Measurements from ENCODE around the gene USH1G.
A peak's percentile ranks its signal among the peaks of the same experiment; 100 is the strongest.

Gene USH1G

GRCh38 chr17:74922172-74922571 is 883 bp downstream of the USH1G start:
- H3K27ac ChIP-seq, result no peak overlapping the region
- TF ChIP-seq ZFX (IDR thresholded peaks at IDR 0.05; ENCODE audit: borderline replicate concordance) (no peak), CTCF (IDR thresholded peaks at IDR 0.05) (no peak)

GRCh38 chr17:74921769-74922168 is 1.3 kb downstream of the USH1G start:
- TF ChIP-seq ZFX (IDR thresholded peaks at IDR 0.05; ENCODE audit: borderline replicate concordance) (no peak), CTCF (IDR thresholded peaks at IDR 0.05) (no peak)
- H3K27ac ChIP-seq, result no peak overlapping the region

GRCh38 chr17:74921026-74921681 is 1.9 kb downstream of the USH1G start:
- TF ChIP-seq CTCF (IDR thresholded peaks at IDR 0.05), result no peak
- no peak for TF ChIP-seq ZFX (IDR thresholded peaks at IDR 0.05; ENCODE audit: borderline replicate concordance)
- no peak overlapping the region for H3K27ac ChIP-seq

- no peak for TF ChIP-seq CTCF (IDR thresholded peaks at IDR 0.05)
- TF ChIP-seq ZFX (IDR thresholded peaks at IDR 0.05; ENCODE audit: borderline replicate concordance), result no peak
- H3K27ac ChIP-seq, result no peak overlapping the region
Measured at GRCh38 chr17:74920642-74921025, 2.4 kb downstream of the USH1G start.

GRCh38 chr17:74920306-74920620 is 2.8 kb downstream of the USH1G start:
- no peak for TF ChIP-seq ZFX (IDR thresholded peaks at IDR 0.05; ENCODE audit: borderline replicate concordance)
- TF ChIP-seq CTCF (IDR thresholded peaks at IDR 0.05), result no peak
- H3K27ac ChIP-seq, result no peak overlapping the region

- H3K27ac ChIP-seq, result no peak overlapping the region
- TF ChIP-seq ZFX (IDR thresholded peaks at IDR 0.05; ENCODE audit: borderline replicate concordance) (no peak), CTCF (IDR thresholded peaks at IDR 0.05) (peak; percentile 83)
Measured at GRCh38 chr17:74919440-74920305, 3.4 kb downstream of the USH1G start.

- TF ChIP-seq ZFX (IDR thresholded peaks at IDR 0.05; ENCODE audit: borderline replicate concordance), result no peak
- no peak for TF ChIP-seq CTCF (IDR thresholded peaks at IDR 0.05)
- no peak overlapping the region for H3K27ac ChIP-seq
Measured at GRCh38 chr17:74918906-74919305, 4.1 kb downstream of the USH1G start.
